ENCODE results near the gene APOBEC2.

The APOBEC2 gene

GRCh38 chr6:41050536-41050935 lies 2.5 kb upstream of the APOBEC2 start (continued):
- TF ChIP-seq PATZ1 (CRISPR knock-in tag; IDR thresholded peaks at IDR 0.05; ENCODE audit: borderline replicate concordance) = no peak
- TF ChIP-seq ISL1 (CRISPR knock-in tag; IDR thresholded peaks at IDR 0.05) = no peak
- no peak for TF ChIP-seq ZFP3 (CRISPR knock-in tag; IDR thresholded peaks at IDR 0.05)

- no peak for TF ChIP-seq PPARA (CRISPR knock-in tag; IDR thresholded peaks at IDR 0.05; ENCODE audit: borderline replicate concordance)
- TF ChIP-seq TCF4 (CRISPR knock-in tag; IDR thresholded peaks at IDR 0.05; ENCODE audit: borderline replicate concordance) = no peak
- TF ChIP-seq BACH2 (CRISPR knock-in tag; IDR thresholded peaks at IDR 0.05; ENCODE audit: borderline replicate concordance) = no peak
- no peak for TF ChIP-seq TOX (CRISPR knock-in tag; IDR thresholded peaks at IDR 0.05; ENCODE audit: borderline replicate concordance)
- no peak for TF ChIP-seq CSRNP3 (CRISPR knock-in tag; IDR thresholded peaks at IDR 0.05)
- no peak for TF ChIP-seq OSR1 (CRISPR knock-in tag; IDR thresholded peaks at IDR 0.05)
- TF ChIP-seq ISL1 (CRISPR knock-in tag; IDR thresholded peaks at IDR 0.05) = no peak
- TF ChIP-seq RARB (CRISPR knock-in tag; IDR thresholded peaks at IDR 0.05) = no peak
- no peak for TF ChIP-seq ESRRG (CRISPR knock-in tag; IDR thresholded peaks at IDR 0.05)
- no peak for TF ChIP-seq POU6F1 (CRISPR knock-in tag; IDR thresholded peaks at IDR 0.05; ENCODE audit: borderline replicate concordance, low read depth)
- TF ChIP-seq PATZ1 (CRISPR knock-in tag; IDR thresholded peaks at IDR 0.05; ENCODE audit: borderline replicate concordance) = no peak
- TF ChIP-seq, protein P1, sequence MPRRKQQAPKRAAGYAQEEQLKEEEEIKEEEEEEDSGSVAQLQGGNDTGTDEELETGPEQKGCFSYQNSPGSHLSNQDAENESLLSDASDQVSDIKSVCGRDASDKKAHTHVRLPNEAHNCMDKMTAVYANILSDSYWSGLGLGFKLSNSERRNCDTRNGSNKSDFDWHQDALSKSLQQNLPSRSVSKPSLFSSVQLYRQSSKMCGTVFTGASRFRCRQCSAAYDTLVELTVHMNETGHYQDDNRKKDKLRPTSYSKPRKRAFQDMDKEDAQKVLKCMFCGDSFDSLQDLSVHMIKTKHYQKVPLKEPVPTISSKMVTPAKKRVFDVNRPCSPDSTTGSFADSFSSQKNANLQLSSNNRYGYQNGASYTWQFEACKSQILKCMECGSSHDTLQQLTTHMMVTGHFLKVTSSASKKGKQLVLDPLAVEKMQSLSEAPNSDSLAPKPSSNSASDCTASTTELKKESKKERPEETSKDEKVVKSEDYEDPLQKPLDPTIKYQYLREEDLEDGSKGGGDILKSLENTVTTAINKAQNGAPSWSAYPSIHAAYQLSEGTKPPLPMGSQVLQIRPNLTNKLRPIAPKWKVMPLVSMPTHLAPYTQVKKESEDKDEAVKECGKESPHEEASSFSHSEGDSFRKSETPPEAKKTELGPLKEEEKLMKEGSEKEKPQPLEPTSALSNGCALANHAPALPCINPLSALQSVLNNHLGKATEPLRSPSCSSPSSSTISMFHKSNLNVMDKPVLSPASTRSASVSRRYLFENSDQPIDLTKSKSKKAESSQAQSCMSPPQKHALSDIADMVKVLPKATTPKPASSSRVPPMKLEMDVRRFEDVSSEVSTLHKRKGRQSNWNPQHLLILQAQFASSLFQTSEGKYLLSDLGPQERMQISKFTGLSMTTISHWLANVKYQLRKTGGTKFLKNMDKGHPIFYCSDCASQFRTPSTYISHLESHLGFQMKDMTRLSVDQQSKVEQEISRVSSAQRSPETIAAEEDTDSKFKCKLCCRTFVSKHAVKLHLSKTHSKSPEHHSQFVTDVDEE (CRISPR knock-in tag; IDR thresholded peaks at IDR 0.05) = no peak
- ATAC-seq = no peak
Measured at GRCh38 chr6:41051873-41052272, 1.1 kb upstream of the APOBEC2 start.

GRCh38 chr6:41054511-41054910 lies 1.5 kb downstream of the APOBEC2 start:
- no peak for ATAC-seq
- TF ChIP-seq ZNF70 (CRISPR knock-in tag; IDR thresholded peaks at IDR 0.05) (no peak), PATZ1 (CRISPR knock-in tag; IDR thresholded peaks at IDR 0.05; ENCODE audit: borderline replicate concordance) (no peak), TCF4 (CRISPR knock-in tag; IDR thresholded peaks at IDR 0.05; ENCODE audit: borderline replicate concordance) (no peak), ZFP3 (CRISPR knock-in tag; IDR thresholded peaks at IDR 0.05) (no peak), ISL1 (CRISPR knock-in tag; IDR thresholded peaks at IDR 0.05) (no peak), CREB5 (CRISPR knock-in tag; IDR thresholded peaks at IDR 0.05; ENCODE audit: low read depth) (no peak), ZFP30 (CRISPR knock-in tag; IDR thresholded peaks at IDR 0.05) (no peak), CSRNP3 (CRISPR knock-in tag; IDR thresholded peaks at IDR 0.05) (no peak), TOX (CRISPR knock-in tag; IDR thresholded peaks at IDR 0.05; ENCODE audit: borderline replicate concordance) (no peak), ZNF565 (CRISPR knock-in tag; conservative IDR thresholded peaks at IDR 0.05; ENCODE audit: low read depth) (no peak), ZNF8 (CRISPR knock-in tag; IDR thresholded peaks at IDR 0.05) (no peak), GLIS3 (CRISPR knock-in tag; IDR thresholded peaks at IDR 0.05) (no peak), PPARA (CRISPR knock-in tag; IDR thresholded peaks at IDR 0.05; ENCODE audit: borderline replicate concordance) (no peak)
- TF ChIP-seq, protein P1 (CRISPR knock-in tag; IDR thresholded peaks at IDR 0.05) = no peak
